Measurements from ENCODE around the gene SLC26A6. TPM values are rescaled to one million over a fixed set of nuclear protein-coding genes. Genes with fewer than 3 reads are reported as not detected.

SLC26A6 gene
- total and polyA plus RNA-seq, 8 donors = 6.2 to 32.1 (median 10.6) TPM

GRCh38 chr3:48678566-48679380 is 43.5 kb upstream of the SLC26A6 start:
- 92 to 94% methylated on average over 24 of the region's 24 CpGs for WGBS, 2 donors
- no peak for FAIRE-seq
- H3K27ac ChIP-seq = no peak overlapping the region
- H3K9me3 ChIP-seq = no peaks in the 10 kb centered on the region
- peaks cover 0 to 21% (median 0%) of the 10 kb centered on the region in 3 donors for H3K36me3 ChIP-seq
- no peak for DNase-seq
- H3K4me3 ChIP-seq = no peak overlapping the region
- intact Hi-C loops (cut with DNase I) = no loop called here
- H3K27me3 ChIP-seq = no peaks in the 10 kb centered on the region
- no peak for TF ChIP-seq CTCF (IDR thresholded peaks at IDR 0.05)
- no peak for ATAC-seq
- peaks cover 0 to 4% (median 0%) of the 10 kb centered on the region in 3 donors for H3K4me1 ChIP-seq

DNA sequence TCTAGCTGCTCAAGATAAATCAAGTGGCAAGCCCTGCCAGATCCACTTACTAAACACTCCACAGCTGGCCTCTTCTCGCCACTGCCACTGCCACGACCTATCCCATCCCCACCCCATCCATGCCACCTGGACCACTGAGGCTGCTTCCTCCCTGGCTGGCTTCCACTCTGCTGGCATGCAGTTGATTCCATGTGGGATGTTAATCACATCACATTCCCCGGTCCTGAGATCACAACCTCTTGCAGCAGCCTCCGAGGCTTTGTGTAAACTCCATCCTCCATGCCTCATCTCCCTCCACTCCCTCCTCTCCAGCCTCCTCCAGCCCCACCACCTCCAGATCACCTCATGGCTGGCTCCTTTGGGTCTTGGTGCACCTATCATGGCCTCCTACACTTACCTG is 42.8 kb upstream of the SLC26A6 start:
- no peaks in the 10 kb centered on the region for H3K27me3 ChIP-seq
- H3K4me1 ChIP-seq = no peaks in the 10 kb centered on the region
- DNase-seq (no peak), ATAC-seq (no peak), FAIRE-seq (no peak)
- peaks cover 0 to 21% (median 0%) of the 10 kb centered on the region in 3 donors for H3K36me3 ChIP-seq
- TF ChIP-seq CTCF (IDR thresholded peaks at IDR 0.05) = no peak
- H3K4me3 ChIP-seq = no peak overlapping the region
- intact Hi-C loops (cut with DNase I) = no loop called here
- H3K9me3 ChIP-seq = no peaks in the 10 kb centered on the region
- WGBS, 2 donors = 66 to 73% methylated on average over 4 of the region's 4 CpGs
- no peak overlapping the region for H3K27ac ChIP-seq

DNA sequence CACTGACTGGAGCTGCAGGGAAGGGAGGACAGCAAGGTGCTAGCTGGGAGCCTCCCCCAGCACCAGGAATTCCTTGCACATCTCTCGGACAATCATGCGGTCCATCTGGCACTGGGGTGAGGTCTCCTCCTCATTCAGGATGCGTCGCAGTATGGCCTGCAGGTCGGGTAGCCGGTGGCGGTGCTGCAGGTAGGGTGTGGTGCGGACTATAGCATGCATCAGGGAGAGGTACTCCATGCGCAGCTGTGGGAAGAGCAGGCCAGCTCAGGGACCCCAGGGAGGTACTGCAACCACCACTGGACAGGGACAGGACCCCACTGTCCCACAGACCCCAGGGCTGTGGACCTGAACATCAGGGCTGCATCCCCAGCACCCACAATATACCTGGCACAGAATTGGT is 39.2 kb upstream of the SLC26A6 start:
- no peak for FAIRE-seq
- WGBS, 2 donors = 90 to 92% methylated on average over 9 of the region's 9 CpGs

DNA sequence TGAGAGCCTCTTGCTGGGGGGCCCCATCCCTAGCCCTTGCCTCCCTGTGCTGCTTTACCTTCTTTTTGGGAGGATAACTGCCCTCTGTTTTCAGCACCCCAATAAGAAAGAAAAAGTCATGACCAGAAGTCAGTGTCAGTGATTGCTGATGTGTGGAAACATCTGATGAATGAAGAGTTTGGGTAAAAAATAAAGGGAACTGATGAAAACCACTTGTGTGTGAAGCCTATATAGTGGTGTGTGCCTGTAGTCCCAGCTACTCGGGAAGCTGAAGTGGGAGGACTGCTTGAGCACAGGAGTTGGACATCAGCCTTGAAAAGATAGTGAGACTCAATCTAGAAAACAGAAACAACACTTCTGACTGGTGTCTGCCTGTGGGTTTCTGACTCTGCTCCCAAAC is 37.3 kb upstream of the SLC26A6 start:
- no peak for DNase-seq
- no peaks in the 10 kb centered on the region for H3K9me3 ChIP-seq
- no peak for FAIRE-seq
- no peak overlapping the region for H3K4me3 ChIP-seq
- intact Hi-C loops (cut with DNase I) = no loop called here
- no peak overlapping the region for H3K27ac ChIP-seq
- 59 to 61% methylated on average over 1 of the region's 1 CpG for WGBS, 2 donors
- no peaks in the 10 kb centered on the region for H3K27me3 ChIP-seq
- H3K4me1 ChIP-seq = no peaks in the 10 kb centered on the region
- H3K36me3 ChIP-seq = no peaks in the 10 kb centered on the region
- TF ChIP-seq CTCF (IDR thresholded peaks at IDR 0.05) = no peak
- no peak for ATAC-seq

More for the DNA sequence above, 39.2 kb upstream of the SLC26A6 start:
- no peaks in the 10 kb centered on the region for H3K27me3 ChIP-seq
- H3K4me3 ChIP-seq = no peak overlapping the region
- no peak overlapping the region for H3K27ac ChIP-seq
- H3K9me3 ChIP-seq = no peaks in the 10 kb centered on the region
- peaks cover 0 to 9% (median 0%) of the 10 kb centered on the region in 3 donors for H3K36me3 ChIP-seq
- intact Hi-C loops (cut with DNase I) = no loop called here
- ATAC-seq (no peak), DNase-seq (no peak)
- TF ChIP-seq CTCF (IDR thresholded peaks at IDR 0.05) = no peak
- no peaks in the 10 kb centered on the region for H3K4me1 ChIP-seq

- Histone ChIP-seq H3K4me1 (peaks cover 0 to 6% (median 0%) of the 10 kb centered on the region in 3 donors), H3K36me3 (no peaks in the 10 kb centered on the region), H3K27ac (no peak overlapping the region), H3K4me3 (no peak overlapping the region), H3K27me3 (peaks cover 0 to 4% (median 2%) of the 10 kb centered on the region in 4 donors), H3K9me3 (no peaks in the 10 kb centered on the region)
- WGBS, 2 donors = 87 to 90% methylated on average over 4 of the region's 4 CpGs
- intact Hi-C loops (cut with DNase I) = no loop called here
- DNase-seq = peak in 1 of 6 donors; percentile 23
- no peak for ATAC-seq
- FAIRE-seq = no peak
- no peak for TF ChIP-seq CTCF (IDR thresholded peaks at IDR 0.05)
Observed at GRCh38 chr3:48664929-48665328, 29.7 kb upstream of the SLC26A6 start.
